ENCODE results near the gene GHITM. TPM values are rescaled to one million over a fixed set of nuclear protein-coding genes. Genes with fewer than 3 reads are reported as not detected.
"Not testable (repeated sequence)": the region's sequence is repeated elsewhere in the genome, so short reads cannot be mapped to it uniquely, and the experiment has no call there.

GHITM gene
- total and polyA plus RNA-seq, 2 of the 8 experiments (the other 6 are each of a cell fraction or from before 2014, with no cell fraction given), result 86.2 to 97.0 TPM

DNA sequence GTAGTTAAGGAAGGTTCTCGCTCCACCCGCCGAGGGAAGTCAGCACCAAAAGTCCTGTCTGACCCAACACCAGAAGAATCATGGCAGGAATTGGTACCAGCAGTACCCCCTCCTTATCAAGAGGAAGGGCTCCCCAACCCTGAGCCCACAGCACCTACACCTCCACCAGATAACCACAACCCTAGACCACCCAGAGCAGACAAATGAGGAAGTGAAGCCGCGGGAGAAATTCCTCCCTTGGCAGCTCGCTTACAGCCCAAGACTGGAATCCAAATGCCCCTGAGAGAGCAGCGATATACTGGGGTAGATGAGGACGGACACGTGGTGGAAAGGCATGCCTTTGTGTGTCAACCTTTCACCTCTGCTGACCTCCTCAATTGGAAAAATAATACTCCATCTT, 29.5 kb upstream of the GHITM start:
- H3K4me3 ChIP-seq (ENCODE audit: extremely low read depth in 1 of 4, insufficient read depth in 2 of 4, low read depth in 3 of 4, low read length in 4 of 4); H2BK20ac ChIP-seq (ENCODE audit: low read length); H4K20me1 ChIP-seq (replicated peaks in 1 of 2; ENCODE audit: control insufficient read depth in 1 of 2, insufficient read depth in 2 of 2, low read length in 2 of 2); H2BK15ac ChIP-seq (ENCODE audit: low read length); H3K18ac ChIP-seq (ENCODE audit: extremely low read depth, low read length); FAIRE-seq; H3K9me3 ChIP-seq (ENCODE audit: insufficient read depth in 2 of 2, low read depth in 1 of 2, low read length in 1 of 2); H4K8ac ChIP-seq (ENCODE audit: extremely low read depth, insufficient read depth, low read length); H2AFZ ChIP-seq (ENCODE audit: low read length); H2AK5ac ChIP-seq (ENCODE audit: low read depth, low read length); H3K4me1 ChIP-seq (replicated peaks in 1 of 4; ENCODE audit: control insufficient read depth in 3 of 4, insufficient read depth in 4 of 4, low read length in 3 of 4); H3K4me2 ChIP-seq (ENCODE audit: insufficient read depth in 1 of 2, low read depth in 2 of 2, low read length in 2 of 2); H2BK12ac ChIP-seq (ENCODE audit: low read depth, low read length); H3K23ac ChIP-seq (ENCODE audit: insufficient read length); H4K5ac ChIP-seq (ENCODE audit: insufficient read length, low read depth, low read length); H3K14ac ChIP-seq (ENCODE audit: insufficient read length); H4K91ac ChIP-seq (replicated peaks; ENCODE audit: insufficient read length, low read length); H2BK120ac ChIP-seq (replicated peaks; ENCODE audit: low read depth, low read length); H3K23me2 ChIP-seq (ENCODE audit: low read depth, low read length); H3K9ac ChIP-seq (replicated peaks in 1 of 4; ENCODE audit: extremely low read depth in 1 of 4, low read depth in 3 of 4, low read length in 3 of 4); H3K36me3 ChIP-seq (ENCODE audit: control insufficient read depth in 2 of 4, insufficient read depth in 4 of 4, low read length in 3 of 4); H3K79me2 ChIP-seq (ENCODE audit: control insufficient read depth in 1 of 2, insufficient read depth in 2 of 2, low read length in 2 of 2); H3K4ac ChIP-seq (replicated peaks; ENCODE audit: insufficient read length, low read depth, low read length); H3K56ac ChIP-seq (replicated peaks; ENCODE audit: insufficient read length, low read depth, low read length); POLR2A ChIA-PET (ENCODE audit: partially characterized antibody); H3K27ac ChIP-seq (ENCODE audit: low read depth, low read length); H3K27me3 ChIP-seq (replicated peaks in 1 of 4; ENCODE audit: control insufficient read depth in 3 of 4, extremely low read depth in 1 of 4, insufficient read depth in 3 of 4, low read length in 3 of 4); DNase-seq (ENCODE audit: low read depth in 1 of 2, low spot score in 2 of 2); H3K79me1 ChIP-seq (ENCODE audit: low read depth, low read length); H2BK5ac ChIP-seq (ENCODE audit: low read depth, low read length): not testable (repeated sequence)
- CTCF ChIA-PET (ENCODE audit: partially characterized antibody), result interaction anchor here (1.0 kb wide), 1 partner anchor 38 kb away, joined by 4 read pairs; no protein-coding TSS in a partner anchor
- WGBS, 2 experiments (ENCODE audit: extremely low coverage in 1 of 2, insufficient coverage in 1 of 2, insufficient read length in 1 of 2, insufficient replicate concordance in 2 of 2, low coverage in 1 of 2, low lambda C conversion rate in 2 of 2, missing lambda C conversion rate in 1 of 2), result 96% methylated on average over 9 of the region's 9 CpGs; no CpG with 5 or more reads in 1 of the 2 experiments

DNA sequence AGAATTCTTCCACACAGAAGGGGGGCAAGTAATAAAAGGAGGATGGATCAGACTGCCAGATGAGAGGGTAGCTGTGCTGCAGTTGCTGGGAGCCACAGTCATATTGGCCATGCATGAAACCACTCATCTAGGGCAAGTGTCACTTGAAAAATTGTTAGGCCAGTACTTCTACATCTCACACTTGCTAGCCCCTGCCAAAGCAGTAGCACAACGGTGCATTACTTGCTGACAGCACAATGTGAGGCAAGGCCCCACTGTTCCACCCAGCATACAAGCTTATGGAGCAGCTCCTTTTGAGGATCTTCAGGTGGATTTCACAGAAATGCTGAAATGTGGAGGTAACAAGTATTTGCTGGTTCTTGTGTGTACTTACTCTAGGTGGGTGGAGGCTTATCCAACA, 25.8 kb upstream of the GHITM start:
- not testable (repeated sequence) for H3K14ac ChIP-seq (ENCODE audit: insufficient read length); H4K5ac ChIP-seq (ENCODE audit: insufficient read length, low read depth, low read length); H2BK5ac ChIP-seq (ENCODE audit: low read depth, low read length); H3K27me3 ChIP-seq (replicated peaks in 1 of 4; ENCODE audit: control insufficient read depth in 3 of 4, extremely low read depth in 1 of 4, insufficient read depth in 3 of 4, low read length in 3 of 4); H3K4me1 ChIP-seq (replicated peaks in 1 of 4; ENCODE audit: control insufficient read depth in 3 of 4, insufficient read depth in 4 of 4, low read length in 3 of 4); H3K27ac ChIP-seq (ENCODE audit: low read depth, low read length); H2AFZ ChIP-seq (ENCODE audit: low read length); H2BK20ac ChIP-seq (ENCODE audit: low read length); H2AK5ac ChIP-seq (ENCODE audit: low read depth, low read length); H3K56ac ChIP-seq (replicated peaks; ENCODE audit: insufficient read length, low read depth, low read length); H3K23ac ChIP-seq (ENCODE audit: insufficient read length); H3K23me2 ChIP-seq (ENCODE audit: low read depth, low read length); H3K9me3 ChIP-seq (ENCODE audit: insufficient read depth in 2 of 2, low read depth in 1 of 2, low read length in 1 of 2); H3K4ac ChIP-seq (replicated peaks; ENCODE audit: insufficient read length, low read depth, low read length); H4K8ac ChIP-seq (ENCODE audit: extremely low read depth, insufficient read depth, low read length); FAIRE-seq; H3K79me2 ChIP-seq (ENCODE audit: control insufficient read depth in 1 of 2, insufficient read depth in 2 of 2, low read length in 2 of 2); H4K20me1 ChIP-seq (replicated peaks in 1 of 2; ENCODE audit: control insufficient read depth in 1 of 2, insufficient read depth in 2 of 2, low read length in 2 of 2); H3K4me3 ChIP-seq (ENCODE audit: extremely low read depth in 1 of 4, insufficient read depth in 2 of 4, low read depth in 3 of 4, low read length in 4 of 4); DNase-seq (ENCODE audit: low read depth in 1 of 2, low spot score in 2 of 2); H3K18ac ChIP-seq (ENCODE audit: extremely low read depth, low read length); H3K36me3 ChIP-seq (ENCODE audit: control insufficient read depth in 2 of 4, insufficient read depth in 4 of 4, low read length in 3 of 4); H2BK15ac ChIP-seq (ENCODE audit: low read length); H3K4me2 ChIP-seq (ENCODE audit: insufficient read depth in 1 of 2, low read depth in 2 of 2, low read length in 2 of 2); H2BK120ac ChIP-seq (replicated peaks; ENCODE audit: low read depth, low read length); H2BK12ac ChIP-seq (ENCODE audit: low read depth, low read length); H4K91ac ChIP-seq (replicated peaks; ENCODE audit: insufficient read length, low read length); H3K9ac ChIP-seq (replicated peaks in 1 of 4; ENCODE audit: extremely low read depth in 1 of 4, low read depth in 3 of 4, low read length in 3 of 4); H3K79me1 ChIP-seq (ENCODE audit: low read depth, low read length)
- 94% methylated on average over 1 of the region's 1 CpG; no CpG with 5 or more reads in 1 of the 2 experiments for WGBS, 2 experiments (ENCODE audit: extremely low coverage in 1 of 2, insufficient coverage in 1 of 2, insufficient read length in 1 of 2, insufficient replicate concordance in 2 of 2, low coverage in 1 of 2, low lambda C conversion rate in 2 of 2, missing lambda C conversion rate in 1 of 2)
- POLR2A ChIA-PET (ENCODE audit: partially characterized antibody), result interaction anchor here (0.7 to 0.9 kb wide), 2 partner anchors 26 to 61 kb away, joined by 3 read pairs; partner anchors contain the start of gene GHITM
- CTCF ChIA-PET (ENCODE audit: partially characterized antibody), result interaction anchor here (0.7 to 4.1 kb wide), 26 partner anchors 9 to 242 kb away, joined by 3 to 20 read pairs (median 5); partner anchors contain the start of gene GHITM

All from H1 (cell line).